Osteocyte (in vitro differentiated cells): Measurements from ENCODE around the gene MRPS6. TPM values are rescaled to one million over a fixed set of nuclear protein-coding genes. Genes with fewer than 3 reads are reported as not detected.

Experiments
- DNase-seq: peaks from one replicate; pipeline ENCODE4 v3.0.0; 2021; ENCODE audit warnings: mixed read lengths; ENCODE audit not compliant: unreplicated experiment; ENCODE audit errors: extremely low spot score
- H3K27ac Mint-ChIP-seq: one replicate; pipeline ENCODE4 v1.8.0; 2021; ENCODE audit warnings: mild to moderate bottlenecking, mixed read lengths; ENCODE audit not compliant: unreplicated experiment
- H3K27me3 Mint-ChIP-seq: one replicate; pipeline ENCODE4 v1.8.0; 2021; ENCODE audit warnings: mixed read lengths; ENCODE audit not compliant: unreplicated experiment
- H3K36me3 Mint-ChIP-seq: one replicate; pipeline ENCODE4 v1.8.0; 2021; ENCODE audit warnings: mixed read lengths; ENCODE audit not compliant: unreplicated experiment
- H3K4me1 Mint-ChIP-seq: one replicate; pipeline ENCODE4 v1.8.0; 2021; ENCODE audit warnings: mixed read lengths; ENCODE audit not compliant: unreplicated experiment
- H3K4me3 Mint-ChIP-seq: one replicate; pipeline ENCODE4 v1.8.0; 2021; ENCODE audit warnings: mild to moderate bottlenecking, moderate library complexity, mixed read lengths; ENCODE audit not compliant: unreplicated experiment
- H3K9me3 Mint-ChIP-seq: one replicate; pipeline ENCODE4 v1.8.0; 2021; ENCODE audit warnings: mixed read lengths; ENCODE audit not compliant: unreplicated experiment
- long read RNA-seq: library from polyadenylated mRNA; unstranded; transcript quantifications from one replicate; pipeline ENCODE4 v2.0.0, GENCODE V29; 2021
- total RNA-seq: library from RNA; stranded (reverse); gene quantifications from 2 replicates; pipeline ENCODE4 v1.2.1, GENCODE V29; 2021
- TF ChIP-seq, protein P1 (sequence below): fragments of 200-600 bp; sonication (generic); IDR thresholded peaks from 2 replicates; pipeline ENCODE4 v1.5.0; 2021; ENCODE audit warnings: antibody characterized with exemption, mild to moderate bottlenecking, moderate library complexity

The MRPS6 gene
- total RNA-seq, result 114 and 124 TPM in 2 replicates
- long read RNA-seq, transcript MRPS6-201 (3 exons, 990 nt), result major isoform, 140 of 224 reads
- long read RNA-seq, partial matches to known transcripts, result 35 of 224 reads
- long read RNA-seq, other reads (novel, unspliced or antisense), result 45 of 224 reads

DNA sequence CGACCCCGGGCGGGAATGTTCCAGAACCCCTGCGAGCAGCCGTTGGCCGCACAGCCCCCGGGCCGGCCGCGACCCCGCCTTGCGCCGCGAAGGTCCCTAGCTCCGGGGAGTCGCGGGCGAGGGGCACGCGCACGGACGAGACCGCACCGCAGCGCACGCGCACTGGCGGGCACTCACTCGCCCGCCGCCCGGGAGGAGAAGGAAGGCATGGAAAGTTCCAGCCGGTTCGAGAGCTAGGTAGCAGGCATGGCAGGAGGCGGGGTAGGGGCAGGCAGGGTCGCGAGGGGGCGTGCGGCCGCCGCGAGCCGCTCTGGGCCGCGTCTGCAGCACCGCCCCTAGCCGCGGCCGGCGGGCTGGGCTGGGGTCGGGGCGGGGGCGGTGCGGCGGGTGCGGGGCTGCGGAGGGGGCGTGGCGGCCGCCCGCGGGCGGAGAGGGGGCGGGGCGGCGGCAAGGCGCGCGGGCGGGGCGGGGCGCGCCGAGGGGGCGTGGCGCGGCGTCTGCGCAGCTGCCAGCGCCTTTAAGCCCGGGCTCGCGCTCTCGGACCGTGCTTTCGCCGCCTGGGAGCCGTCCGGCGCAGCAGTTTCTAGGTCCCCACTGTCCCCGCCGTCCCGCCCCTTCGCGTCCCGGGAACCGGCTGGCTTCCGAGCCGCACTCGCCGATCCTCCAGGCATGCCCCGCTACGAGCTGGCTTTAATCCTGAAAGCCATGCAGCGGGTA is at the start of gene MRPS6, which contains the start of gene SLC5A3:
Gene MRPS6 (plus strand): TSS at position 547 of the 717 bp plus-strand sequence. CDS start 123 bp downstream, at position 670.
Gene SLC5A3 (plus strand): TSS at position 547 of the 717 bp plus-strand sequence. CDS start 21,621 bp downstream, outside the sequence.
- peaks cover 39% of the 10 kb centered on the region for H3K4me1 Mint-ChIP-seq
- no peaks in the 10 kb centered on the region for H3K27me3 Mint-ChIP-seq
- peak within 1 kb of the TSS; percentile 93 for H3K4me3 Mint-ChIP-seq
- H3K9me3 Mint-ChIP-seq, result no peaks in the 10 kb centered on the region
- peak within 1 kb of the TSS; percentile 84 for H3K27ac Mint-ChIP-seq
- H3K36me3 Mint-ChIP-seq, result peaks cover 21% of the 10 kb centered on the region
- DNase-seq, result peak; percentile 93
- TF ChIP-seq, protein P1, sequence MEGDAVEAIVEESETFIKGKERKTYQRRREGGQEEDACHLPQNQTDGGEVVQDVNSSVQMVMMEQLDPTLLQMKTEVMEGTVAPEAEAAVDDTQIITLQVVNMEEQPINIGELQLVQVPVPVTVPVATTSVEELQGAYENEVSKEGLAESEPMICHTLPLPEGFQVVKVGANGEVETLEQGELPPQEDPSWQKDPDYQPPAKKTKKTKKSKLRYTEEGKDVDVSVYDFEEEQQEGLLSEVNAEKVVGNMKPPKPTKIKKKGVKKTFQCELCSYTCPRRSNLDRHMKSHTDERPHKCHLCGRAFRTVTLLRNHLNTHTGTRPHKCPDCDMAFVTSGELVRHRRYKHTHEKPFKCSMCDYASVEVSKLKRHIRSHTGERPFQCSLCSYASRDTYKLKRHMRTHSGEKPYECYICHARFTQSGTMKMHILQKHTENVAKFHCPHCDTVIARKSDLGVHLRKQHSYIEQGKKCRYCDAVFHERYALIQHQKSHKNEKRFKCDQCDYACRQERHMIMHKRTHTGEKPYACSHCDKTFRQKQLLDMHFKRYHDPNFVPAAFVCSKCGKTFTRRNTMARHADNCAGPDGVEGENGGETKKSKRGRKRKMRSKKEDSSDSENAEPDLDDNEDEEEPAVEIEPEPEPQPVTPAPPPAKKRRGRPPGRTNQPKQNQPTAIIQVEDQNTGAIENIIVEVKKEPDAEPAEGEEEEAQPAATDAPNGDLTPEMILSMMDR, result no peak

DNA sequence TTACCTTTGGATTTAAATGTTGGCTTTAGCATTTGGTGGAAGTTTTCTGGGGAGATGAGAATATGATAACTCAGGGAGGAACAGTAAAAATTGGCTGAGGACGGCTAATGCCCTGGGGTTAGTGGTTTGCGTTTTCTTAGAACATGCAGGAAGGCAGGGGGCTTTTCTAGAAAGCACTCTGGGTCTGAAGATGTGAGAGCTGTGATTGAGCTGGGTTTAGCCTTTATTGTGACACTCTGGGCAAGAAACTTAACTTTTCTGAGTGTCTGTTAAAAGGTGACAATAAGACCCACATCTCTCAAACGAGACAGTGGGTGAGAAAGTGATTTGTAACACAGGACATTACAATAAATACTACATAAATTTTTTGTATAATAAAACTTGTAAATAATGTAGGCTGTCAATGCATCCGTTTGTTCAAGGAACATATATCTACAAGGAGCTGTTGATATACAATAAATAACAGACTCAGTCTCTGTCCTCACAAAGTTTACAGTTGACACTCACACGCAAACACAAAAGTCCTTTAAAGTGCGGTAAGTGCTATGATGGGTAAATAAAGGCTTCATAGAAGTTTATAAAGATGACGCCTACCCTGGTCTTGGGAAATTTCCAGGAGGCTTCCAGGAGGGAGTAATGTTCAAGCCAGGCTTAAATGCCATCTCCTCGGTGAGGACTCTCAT is 49.5 kb upstream of the MRPS6 start:
- H3K27ac Mint-ChIP-seq, result no peak overlapping the region

DNA sequence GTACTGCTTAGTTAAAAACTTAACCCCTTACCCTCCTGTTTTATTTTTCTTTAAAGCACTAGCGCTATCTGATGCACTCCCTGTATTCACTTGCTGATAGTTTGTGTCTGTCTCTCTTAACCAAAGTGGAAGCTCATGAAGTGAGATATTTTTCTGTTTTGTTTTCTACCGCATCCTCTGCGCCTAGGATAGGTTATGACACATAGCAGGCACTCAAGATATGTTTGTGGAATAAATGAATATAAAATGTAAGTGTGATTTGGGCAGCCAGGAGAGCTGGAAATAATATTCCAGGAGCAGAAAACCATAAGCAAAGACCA is 49.0 kb upstream of the MRPS6 start:
- Mint-ChIP-seq H3K27me3 (no peaks in the 10 kb centered on the region), H3K9me3 (no peaks in the 10 kb centered on the region), H3K4me3 (no peak overlapping the region), H3K27ac (no peak overlapping the region), H3K36me3 (peaks cover 4% of the 10 kb centered on the region), H3K4me1 (peaks cover 15% of the 10 kb centered on the region)
- TF ChIP-seq, protein P1, result no peak
- no peak for DNase-seq

More for the DNA sequence above, 49.5 kb upstream of the MRPS6 start:
- Mint-ChIP-seq H3K36me3 (peaks cover 4% of the 10 kb centered on the region), H3K4me1 (peaks cover 15% of the 10 kb centered on the region), H3K9me3 (no peaks in the 10 kb centered on the region), H3K4me3 (no peak overlapping the region), H3K27me3 (no peaks in the 10 kb centered on the region)
- DNase-seq, result no peak
- TF ChIP-seq, protein P1, result no peak

DNA sequence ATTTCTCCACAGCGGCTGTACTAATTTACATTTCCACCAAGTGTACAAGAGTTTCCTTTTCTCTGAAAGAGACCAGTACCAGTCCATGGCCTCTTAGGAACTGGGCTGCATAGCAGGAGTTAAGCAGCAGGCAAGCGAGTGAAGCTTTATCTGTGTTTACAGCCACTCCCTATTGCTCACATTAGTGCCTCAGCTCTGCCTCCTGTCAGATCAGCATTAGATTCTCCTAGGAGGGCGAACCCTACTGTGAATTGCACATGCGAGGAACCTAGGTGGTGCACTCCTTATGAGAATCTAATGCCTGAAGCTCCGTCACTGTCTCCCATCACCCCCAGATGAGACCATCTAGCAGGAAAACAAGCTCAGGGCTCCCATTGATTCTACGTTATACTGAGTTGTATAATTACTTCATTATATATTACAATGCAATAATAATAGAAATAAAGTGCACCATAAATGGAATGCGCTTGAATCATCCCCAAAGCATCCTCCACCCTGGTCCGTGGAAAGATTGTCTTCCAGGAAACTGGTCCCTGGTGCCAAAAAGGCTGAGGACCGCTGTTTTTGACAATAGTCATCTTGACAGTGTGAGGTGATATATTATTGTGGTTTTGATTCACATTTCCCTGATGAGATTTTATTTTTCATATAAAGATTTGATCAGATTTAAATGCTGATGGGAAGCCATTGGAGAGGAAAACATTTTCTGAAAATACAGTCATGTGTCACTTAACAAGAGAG is 45.5 kb upstream of the MRPS6 start:
- peaks cover 3% of the 10 kb centered on the region for H3K9me3 Mint-ChIP-seq
- H3K27ac Mint-ChIP-seq, result no peak overlapping the region
- DNase-seq, result no peak
- H3K36me3 Mint-ChIP-seq, result peaks cover 7% of the 10 kb centered on the region
- no peaks in the 10 kb centered on the region for H3K27me3 Mint-ChIP-seq
- TF ChIP-seq, protein P1, result no peak
- no peak overlapping the region for H3K4me3 Mint-ChIP-seq
- peaks cover 9% of the 10 kb centered on the region for H3K4me1 Mint-ChIP-seq
